Sigmoid colon (tissue), 4 donors: ENCODE measurements around the gene FBXO44.

Experiments used
- EP300 ChIP-seq, 4 donors: sonication (generic); formaldehyde crosslinking; IDR thresholded peaks; one replicate each; pipeline ENCODE4 v1.6.1; 2017; ENCODE audit warnings: antibody characterized with exemption in 4 of 4
- POLR2AphosphoS5 ChIP-seq, 4 donors: sonication (generic); formaldehyde crosslinking; IDR thresholded peaks; one replicate each; pipeline ENCODE4 v1.6.1; 2017; ENCODE audit warnings: antibody characterized with exemption in 4 of 4
- TF ChIP-seq, protein P1 (sequence below), 4 experiments: fragments of 450-650 bp in 3 of 4; fragments of 200-600 bp in 1 of 4; IDR thresholded peaks; one replicate each; pipeline ENCODE4 v1.5.1; 2016 to 2019; ENCODE audit warnings: antibody characterized with exemption in 4 of 4, mild to moderate bottlenecking in 3 of 4, moderate library complexity in 2 of 4

DNA sequence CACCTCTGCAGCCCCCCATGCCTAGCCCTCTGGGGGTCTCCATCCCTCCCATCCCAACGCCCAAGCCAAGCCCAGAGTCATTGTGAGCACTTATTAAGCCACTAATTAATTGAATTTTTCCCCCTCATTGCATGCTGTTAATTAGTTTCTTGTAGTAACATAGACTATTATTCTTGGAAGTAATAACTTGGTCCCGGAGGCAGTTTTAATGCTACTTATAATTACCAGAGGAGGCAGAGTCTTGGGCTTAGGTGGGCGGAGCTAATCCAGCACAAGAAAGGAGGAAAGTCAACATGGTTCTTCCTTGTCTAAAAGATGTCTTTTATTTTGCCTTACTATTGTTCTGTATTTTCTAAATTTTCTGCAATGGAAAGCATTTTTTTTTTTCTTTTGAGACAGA, 28.1 kb upstream of the FBXO44 start:
- TF ChIP-seq, protein P1, sequence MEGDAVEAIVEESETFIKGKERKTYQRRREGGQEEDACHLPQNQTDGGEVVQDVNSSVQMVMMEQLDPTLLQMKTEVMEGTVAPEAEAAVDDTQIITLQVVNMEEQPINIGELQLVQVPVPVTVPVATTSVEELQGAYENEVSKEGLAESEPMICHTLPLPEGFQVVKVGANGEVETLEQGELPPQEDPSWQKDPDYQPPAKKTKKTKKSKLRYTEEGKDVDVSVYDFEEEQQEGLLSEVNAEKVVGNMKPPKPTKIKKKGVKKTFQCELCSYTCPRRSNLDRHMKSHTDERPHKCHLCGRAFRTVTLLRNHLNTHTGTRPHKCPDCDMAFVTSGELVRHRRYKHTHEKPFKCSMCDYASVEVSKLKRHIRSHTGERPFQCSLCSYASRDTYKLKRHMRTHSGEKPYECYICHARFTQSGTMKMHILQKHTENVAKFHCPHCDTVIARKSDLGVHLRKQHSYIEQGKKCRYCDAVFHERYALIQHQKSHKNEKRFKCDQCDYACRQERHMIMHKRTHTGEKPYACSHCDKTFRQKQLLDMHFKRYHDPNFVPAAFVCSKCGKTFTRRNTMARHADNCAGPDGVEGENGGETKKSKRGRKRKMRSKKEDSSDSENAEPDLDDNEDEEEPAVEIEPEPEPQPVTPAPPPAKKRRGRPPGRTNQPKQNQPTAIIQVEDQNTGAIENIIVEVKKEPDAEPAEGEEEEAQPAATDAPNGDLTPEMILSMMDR (IDR thresholded peaks at IDR 0.05) = no peak
- TF ChIP-seq EP300 (IDR thresholded peaks at IDR 0.05) = no peak
- TF ChIP-seq POLR2AphosphoS5 (IDR thresholded peaks at IDR 0.05) = no peak
